Activated effector memory CD4-positive, alpha-beta T cell treated with Interleukin-2 at 50 U/mL for 16 hours (primary cell): ENCODE results near the gene TEX11.

ENCODE experiments used
- DNase-seq: peaks from one replicate; pipeline ENCODE4 v3.0.0-alpha.2; 2020

Gene TEX11

GRCh38 chrX:70488856-70489255 is 419.7 kb downstream of the TEX11 start:
- no peak for DNase-seq

- no peak for DNase-seq
Observed at GRCh38 chrX:70485466-70485865, 423.0 kb downstream of the TEX11 start.

DNA sequence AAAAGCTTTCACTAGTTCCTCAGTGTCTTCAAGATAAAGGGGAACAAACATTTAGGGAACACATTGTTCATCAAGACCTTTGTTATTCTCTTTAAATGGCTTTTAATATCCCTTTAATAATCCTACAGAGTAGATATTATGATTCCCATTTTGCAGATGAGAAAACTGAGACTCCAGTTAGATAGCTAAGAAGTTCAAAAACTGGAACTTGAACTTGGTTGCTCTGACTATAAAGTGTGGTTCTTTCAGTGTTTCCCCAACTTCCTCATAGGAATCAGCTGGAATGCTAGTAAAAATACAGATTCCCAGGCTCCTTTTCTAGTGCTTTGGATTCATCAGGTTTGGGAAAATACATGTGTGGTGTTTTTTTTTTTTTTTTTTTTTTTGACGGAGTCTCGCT is 426.2 kb downstream of the TEX11 start:
- DNase-seq = no peak

DNA sequence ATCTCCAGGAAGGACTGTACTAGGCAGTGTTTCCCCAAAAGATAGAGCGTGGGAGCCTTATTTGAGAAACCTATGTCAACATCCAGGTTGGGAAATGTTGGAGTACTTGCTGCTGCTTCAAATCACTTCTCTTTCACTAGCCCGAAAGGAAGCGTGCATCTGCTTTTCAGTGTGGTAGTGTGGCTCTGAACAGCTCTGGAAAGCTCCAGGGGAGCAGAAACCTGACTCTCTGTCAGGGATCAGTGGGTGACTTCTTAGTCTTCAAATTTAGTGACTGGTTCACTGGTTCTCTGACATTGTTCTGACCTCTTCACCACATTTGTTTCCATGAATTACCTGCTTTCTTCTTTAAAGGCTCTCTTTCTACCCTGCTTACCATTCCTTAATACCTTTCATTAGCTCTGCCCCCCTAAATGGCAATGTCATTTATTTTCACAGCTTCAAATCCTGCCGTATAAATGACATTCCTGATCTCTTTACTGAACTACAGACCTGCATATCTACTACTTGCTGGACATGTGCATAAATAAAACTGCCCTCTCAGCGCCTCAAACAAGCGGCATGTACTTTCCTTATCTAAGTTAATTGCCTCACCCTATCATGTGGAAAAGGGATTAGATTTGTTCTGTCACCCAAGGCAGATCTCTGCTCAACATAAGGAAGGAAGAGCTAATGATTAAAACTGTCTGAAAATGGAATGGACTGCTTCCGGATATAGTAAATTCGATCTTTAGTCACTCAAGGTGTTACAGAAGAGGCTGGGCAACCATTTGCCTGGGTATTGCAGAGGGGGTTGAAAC is 426.8 kb downstream of the TEX11 start:
- DNase-seq = no peak

DNA sequence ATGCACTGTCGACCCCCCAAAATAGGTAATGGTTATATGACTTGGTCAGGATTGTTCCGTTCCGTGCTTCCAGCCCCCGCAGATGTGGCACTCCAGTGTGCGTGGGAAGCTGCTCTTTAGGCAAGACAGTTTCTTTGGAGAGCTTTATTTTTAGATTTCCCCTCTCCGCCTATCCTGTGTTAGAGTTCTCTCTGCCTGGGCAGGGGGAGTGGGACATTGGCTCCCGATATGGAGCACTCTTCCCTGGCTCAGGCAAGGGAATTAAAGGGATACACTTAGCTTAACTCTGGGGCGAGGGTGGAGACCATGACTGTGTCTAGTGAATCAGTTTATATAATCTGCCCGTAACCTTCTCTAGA is 427.9 kb downstream of the TEX11 start:
- DNase-seq = no peak

DNA sequence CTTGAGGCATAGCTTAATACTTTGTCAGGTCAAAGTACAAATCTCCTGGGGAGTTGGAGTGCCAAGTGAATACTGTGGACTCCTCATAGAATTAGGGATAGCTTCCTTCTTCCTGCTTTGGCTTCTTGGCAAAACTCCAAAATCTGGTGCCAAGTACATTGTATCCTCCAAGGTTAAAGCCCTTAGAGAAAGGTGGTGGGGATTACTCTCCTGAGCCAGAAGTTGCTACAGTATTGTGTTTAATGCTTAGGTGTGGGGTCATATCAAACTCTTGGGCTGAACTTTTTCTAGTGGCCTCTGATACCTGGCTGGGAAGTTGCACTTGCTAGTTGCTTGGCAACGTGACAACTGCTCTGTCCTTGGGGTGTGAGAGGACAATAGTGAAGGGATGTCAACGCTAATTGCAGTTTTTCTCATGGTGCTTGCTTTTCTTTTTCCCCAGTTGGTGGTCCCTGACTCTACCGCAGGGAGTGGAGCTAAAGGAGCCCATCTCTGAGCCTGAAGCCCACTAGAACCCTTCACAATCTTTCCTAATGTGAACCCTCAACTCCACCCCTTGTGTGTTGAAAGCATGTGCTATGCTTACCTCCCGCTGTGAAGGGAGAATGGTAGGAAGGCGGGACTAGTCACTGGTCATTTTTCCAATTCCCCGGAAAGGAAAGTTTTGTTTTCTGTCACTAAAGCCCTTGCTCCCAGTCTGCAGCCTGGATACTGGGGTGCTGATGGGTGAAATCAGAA is 428.4 kb downstream of the TEX11 start:
- no peak for DNase-seq

GRCh38 chrX:70479247-70479921 is 429.1 kb downstream of the TEX11 start:
- DNase-seq = no peak
